PFSK-1 (cell line): ENCODE measurements around the gene PRMT1.

Experiments
- FOXP2 ChIP-seq: optimal IDR thresholded peaks from 2 replicates; pipeline ENCODE3; 2011; ENCODE audit warnings: borderline replicate concordance, control low read depth, inconsistent platforms; ENCODE audit not compliant: insufficient read depth; ENCODE audit errors: extremely low read length, extremely low read depth
- POLR2AphosphoS5 ChIP-seq: IDR thresholded peaks from 2 replicates; pipeline ENCODE4 v1.6.1; 2012; ENCODE audit warnings: low read depth, mild to moderate bottlenecking, control low read depth, low read length, moderate library complexity
- REST ChIP-seq, 2 experiments: IDR thresholded peaks; 2 replicates each; pipeline versions ENCODE4 v1.6.1 to v1.8.0; 2011 to 2012; ENCODE audit warnings: low read depth in 2 of 2, low read length in 2 of 2, control low read depth in 1 of 2, inconsistent platforms in 1 of 2, mild to moderate bottlenecking in 1 of 2, moderate library complexity in 1 of 2; ENCODE audit not compliant: insufficient read depth in 1 of 2
- SIN3A ChIP-seq: IDR thresholded peaks from 2 replicates; pipeline ENCODE4 v1.6.1; 2012; ENCODE audit warnings: mild to moderate bottlenecking, low read length, moderate library complexity, borderline replicate concordance; ENCODE audit not compliant: insufficient read depth
- TAF1 ChIP-seq: IDR thresholded peaks from 2 replicates; pipeline ENCODE4 v1.6.1; 2012; ENCODE audit warnings: low read length, control low read depth, borderline replicate concordance; ENCODE audit not compliant: insufficient read depth

Gene PRMT1

DNA sequence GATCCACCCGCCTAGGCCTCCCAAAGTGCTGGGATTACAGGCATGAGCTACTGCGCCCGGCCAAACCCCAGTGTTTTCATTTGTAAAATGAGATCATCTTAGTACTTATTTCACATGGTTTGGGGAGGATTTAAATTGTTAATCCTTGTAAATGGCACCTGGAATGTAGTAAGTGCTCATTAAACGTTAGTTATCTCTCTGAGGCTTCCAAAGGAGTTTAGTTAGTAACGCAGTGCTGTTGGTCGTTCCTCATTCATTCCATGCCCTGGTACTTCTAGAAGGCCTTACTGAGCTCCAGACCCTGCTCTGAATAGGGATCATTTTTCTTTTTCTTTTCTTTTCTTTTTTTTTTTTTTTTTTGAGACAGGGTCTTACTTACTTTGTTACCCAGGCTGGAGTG lies 19.0 kb downstream of the PRMT1 start:
- no peak for TF ChIP-seq REST (IDR thresholded peaks at IDR 0.05; ENCODE audit: insufficient read depth in 1 of 2, low read depth in 2 of 2, low read length in 2 of 2)
- no peak for TF ChIP-seq FOXP2
- TF ChIP-seq TAF1, result no peak
- TF ChIP-seq SIN3A, result no peak
- TF ChIP-seq POLR2AphosphoS5, result no peak

- TF ChIP-seq TAF1 (no peak), SIN3A (no peak), POLR2AphosphoS5 (no peak), REST (IDR thresholded peaks at IDR 0.05; ENCODE audit: insufficient read depth in 1 of 2, low read depth in 2 of 2, low read length in 2 of 2) (no peak), FOXP2 (no peak)
Measured at GRCh38 chr19:49696865-49697264, 19.8 kb downstream of the PRMT1 start.

DNA sequence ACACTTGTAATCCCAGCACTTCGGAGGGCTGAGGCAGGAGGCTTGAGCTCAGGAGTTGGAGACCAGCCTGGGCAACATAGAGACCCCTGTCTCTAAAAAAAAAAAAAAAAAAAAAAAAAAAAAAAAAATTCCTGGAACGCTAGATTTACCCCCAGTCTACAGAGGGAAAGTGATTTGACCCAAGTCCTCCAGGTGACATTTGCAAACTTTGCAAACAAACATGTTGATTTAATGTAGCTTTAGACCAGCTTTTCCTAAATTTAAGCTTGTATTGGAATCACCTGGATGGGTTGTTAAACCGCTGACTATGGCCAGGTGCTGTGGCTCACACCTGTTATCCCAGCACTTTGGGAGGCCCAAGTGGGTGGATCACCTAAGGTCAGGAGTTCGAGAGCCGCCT lies 22.3 kb downstream of the PRMT1 start:
- no peak for TF ChIP-seq POLR2AphosphoS5
- no peak for TF ChIP-seq FOXP2
- no peak for TF ChIP-seq REST (IDR thresholded peaks at IDR 0.05; ENCODE audit: insufficient read depth in 1 of 2, low read depth in 2 of 2, low read length in 2 of 2)
- no peak for TF ChIP-seq SIN3A
- TF ChIP-seq TAF1, result no peak

- TF ChIP-seq SIN3A (no peak), REST (IDR thresholded peaks at IDR 0.05; ENCODE audit: insufficient read depth in 1 of 2, low read depth in 2 of 2, low read length in 2 of 2) (no peak), FOXP2 (no peak), TAF1 (no peak), POLR2AphosphoS5 (no peak)
Measured at GRCh38 chr19:49700563-49700962, 23.5 kb downstream of the PRMT1 start.

DNA sequence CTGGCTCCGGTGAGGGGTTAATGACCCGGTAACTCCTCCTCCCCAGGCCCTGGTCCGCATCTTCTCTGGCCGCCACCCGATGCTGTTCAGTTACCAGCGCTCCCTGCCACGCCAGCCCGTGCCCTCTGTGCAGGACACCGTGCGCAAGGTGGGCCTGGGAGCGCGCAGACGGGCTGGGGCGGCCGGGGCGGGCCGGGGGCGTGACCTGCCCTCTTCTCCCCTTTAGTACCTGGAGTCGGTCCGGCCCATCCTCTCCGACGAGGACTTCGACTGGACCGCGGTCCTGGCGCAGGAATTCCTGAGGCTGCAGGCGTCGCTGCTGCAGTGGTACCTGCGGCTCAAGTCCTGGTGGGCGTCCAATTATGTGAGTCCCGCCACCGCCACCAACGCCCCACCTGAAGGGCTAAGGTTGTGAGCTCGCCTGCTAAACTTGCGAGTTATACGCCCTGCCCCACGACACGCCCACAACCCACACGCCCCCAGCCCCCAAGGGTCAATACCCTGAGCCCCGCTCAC lies 24.3 kb downstream of the PRMT1 start:
- TF ChIP-seq SIN3A (no peak), TAF1 (no peak), FOXP2 (no peak), POLR2AphosphoS5 (no peak), REST (IDR thresholded peaks at IDR 0.05; ENCODE audit: insufficient read depth in 1 of 2, low read depth in 2 of 2, low read length in 2 of 2) (no peak)
